ENCODE measurements around the gene SLC35F1. TPM values are rescaled to one million over a fixed set of nuclear protein-coding genes. Genes with fewer than 3 reads are reported as not detected.

The SLC35F1 gene
- total and polyA plus RNA-seq, 2 experiments from 2014 or later: 18.5 to 25.5 TPM

GRCh38 chr6:118085665-118086064 is 178.6 kb downstream of the SLC35F1 start:
- DNase-seq (ENCODE audit: low read depth in 1 of 2, low spot score in 1 of 2): no peak
- Histone ChIP-seq H3K9me3 (ENCODE audit: low read depth) (no peaks in the 10 kb centered on the region), H3K36me3 (no peaks in the 10 kb centered on the region), H3K4me3 (no peak overlapping the region), H3K27me3 (no peaks in the 10 kb centered on the region), H3K27ac (no peak overlapping the region), H3K4me1 (ENCODE audit: low read depth) (no peaks in the 10 kb centered on the region)
- no peak for TF ChIP-seq CTCF (IDR thresholded peaks at IDR 0.05; ENCODE audit: low read depth, low read length)

GRCh38 chr6:118086159-118086558 is 179.1 kb downstream of the SLC35F1 start:
- Histone ChIP-seq H3K27me3 (no peaks in the 10 kb centered on the region), H3K27ac (no peak overlapping the region), H3K4me1 (ENCODE audit: low read depth) (no peaks in the 10 kb centered on the region), H3K4me3 (no peak overlapping the region), H3K36me3 (no peaks in the 10 kb centered on the region), H3K9me3 (ENCODE audit: low read depth) (no peaks in the 10 kb centered on the region)
- TF ChIP-seq CTCF (IDR thresholded peaks at IDR 0.05; ENCODE audit: low read depth, low read length): no peak
- no peak for DNase-seq (ENCODE audit: low read depth in 1 of 2, low spot score in 1 of 2)

- H3K27me3 ChIP-seq: no peaks in the 10 kb centered on the region
- TF ChIP-seq CTCF (IDR thresholded peaks at IDR 0.05; ENCODE audit: low read depth, low read length): no peak
- H3K4me3 ChIP-seq: no peak overlapping the region
- no peaks in the 10 kb centered on the region for H3K9me3 ChIP-seq (ENCODE audit: low read depth)
- no peaks in the 10 kb centered on the region for H3K36me3 ChIP-seq
- no peak overlapping the region for H3K27ac ChIP-seq
- no peaks in the 10 kb centered on the region for H3K4me1 ChIP-seq (ENCODE audit: low read depth)
- DNase-seq (ENCODE audit: low read depth in 1 of 2, low spot score in 1 of 2): no peak
These were observed 185.0 kb downstream of the SLC35F1 start for GRCh38 chr6:118092086-118092485.

- H3K27me3 ChIP-seq: no peaks in the 10 kb centered on the region
- H3K4me3 ChIP-seq: no peak overlapping the region
- H3K36me3 ChIP-seq: no peaks in the 10 kb centered on the region
- H3K9me3 ChIP-seq (ENCODE audit: low read depth): no peaks in the 10 kb centered on the region
- no peak overlapping the region for H3K27ac ChIP-seq
- H3K4me1 ChIP-seq (ENCODE audit: low read depth): no peaks in the 10 kb centered on the region
- no peak for TF ChIP-seq CTCF (IDR thresholded peaks at IDR 0.05; ENCODE audit: low read depth, low read length)
- no peak for DNase-seq (ENCODE audit: low read depth in 1 of 2, low spot score in 1 of 2)
These were observed 190.5 kb downstream of the SLC35F1 start for GRCh38 chr6:118097576-118097975.

- Histone ChIP-seq H3K4me1 (ENCODE audit: low read depth) (peaks cover 10% of the 10 kb centered on the region), H3K27me3 (no peaks in the 10 kb centered on the region), H3K36me3 (no peaks in the 10 kb centered on the region), H3K4me3 (no peak overlapping the region), H3K9me3 (ENCODE audit: low read depth) (no peaks in the 10 kb centered on the region), H3K27ac (no peak overlapping the region)
- DNase-seq (ENCODE audit: low read depth in 1 of 2, low spot score in 1 of 2): no peak
- TF ChIP-seq CTCF (IDR thresholded peaks at IDR 0.05; ENCODE audit: low read depth, low read length): no peak
These were observed 193.7 kb downstream of the SLC35F1 start for GRCh38 chr6:118100717-118101116.

- Histone ChIP-seq H3K9me3 (ENCODE audit: low read depth) (no peaks in the 10 kb centered on the region), H3K27me3 (no peaks in the 10 kb centered on the region), H3K4me1 (ENCODE audit: low read depth) (peaks cover 10% of the 10 kb centered on the region), H3K27ac (no peak overlapping the region), H3K36me3 (no peaks in the 10 kb centered on the region), H3K4me3 (no peak overlapping the region)
- TF ChIP-seq CTCF (IDR thresholded peaks at IDR 0.05; ENCODE audit: low read depth, low read length): no peak
- DNase-seq (ENCODE audit: low read depth in 1 of 2, low spot score in 1 of 2): no peak
These were observed 194.2 kb downstream of the SLC35F1 start for GRCh38 chr6:118101220-118101619.

Data from cardiac muscle cell (in vitro differentiated cells and primary cell).